IMR-90 (cell line): ENCODE results near the gene APCDD1L.

Experiments used
- BHLHE40 ChIP-seq: fragments of 150-350 bp; IDR thresholded peaks from 2 replicates; pipeline ENCODE4 v1.6.1; 2016; ENCODE audit warnings: mild to moderate bottlenecking, low read depth, low read length
- CEBPB ChIP-seq: IDR thresholded peaks from 2 replicates; pipeline ENCODE4 v1.6.1; 2012; ENCODE audit warnings: low read depth, low read length, improper control_type of control experiment
- CTCF ChIP-seq: conservative IDR thresholded peaks from 2 replicates; pipeline ENCODE4 v1.5.1; 2012; ENCODE audit warnings: mild to moderate bottlenecking, low read depth, low read length, improper control_type of control experiment
- POLR2A ChIP-seq: IDR thresholded peaks from 2 replicates; pipeline ENCODE4 v1.6.1; 2012; ENCODE audit warnings: mild to moderate bottlenecking, low read depth, low read length
- RAD21 ChIP-seq: IDR thresholded peaks from 2 replicates; pipeline ENCODE4 v1.6.1; 2012; ENCODE audit warnings: low read length, improper control_type of control experiment

- TF ChIP-seq CTCF (no peak), RAD21 (no peak), POLR2A (no peak), BHLHE40 (no peak), CEBPB (no peak)
Observed at GRCh38 chr20:58450254-58450653, 64.9 kb downstream of the APCDD1L start.
